HEK293T (cell line): ENCODE measurements around the gene CCDC40.

ENCODE experiments used
- ARNT ChIP-seq: fragments of 450-650 bp; IDR thresholded peaks from 2 replicates; pipeline ENCODE4 v1.6.1; 2017; ENCODE audit warnings: mild to moderate bottlenecking
- FOXA1 ChIP-seq: fragments of 450-650 bp; IDR thresholded peaks from 2 replicates; pipeline ENCODE4 v1.6.1; 2016; ENCODE audit warnings: mild to moderate bottlenecking
- FOXM1 ChIP-seq: fragments of 450-650 bp; IDR thresholded peaks from 2 replicates; pipeline ENCODE4 v1.6.1; 2017; ENCODE audit warnings: mild to moderate bottlenecking, borderline replicate concordance
- HDGF ChIP-seq: fragments of 450-650 bp; IDR thresholded peaks from 2 replicates; pipeline ENCODE4 v1.6.1; 2017; ENCODE audit warnings: antibody characterized with exemption, borderline replicate concordance
- LEF1 ChIP-seq: fragments of 450-650 bp; IDR thresholded peaks from 2 replicates; pipeline ENCODE4 v1.6.1; 2017; ENCODE audit warnings: mild to moderate bottlenecking, borderline replicate concordance
- PKNOX1 ChIP-seq: fragments of 450-650 bp; IDR thresholded peaks from 2 replicates; pipeline ENCODE4 v1.6.1; 2016
- SUZ12 ChIP-seq: fragments of 450-650 bp; IDR thresholded peaks from 2 replicates; pipeline ENCODE4 v1.6.1; 2016; ENCODE audit warnings: mild to moderate bottlenecking
- TARDBP ChIP-seq: fragments of 450-650 bp; IDR thresholded peaks from 2 replicates; pipeline ENCODE4 v1.6.1; 2016
- ZNF384 ChIP-seq: fragments of 450-650 bp; IDR thresholded peaks from 2 replicates; pipeline ENCODE4 v1.6.1; 2016

- no peak for TF ChIP-seq SUZ12
- no peak for TF ChIP-seq HDGF
- no peak for TF ChIP-seq ZNF384
- no peak for TF ChIP-seq FOXM1
- no peak for TF ChIP-seq LEF1
- no peak for TF ChIP-seq FOXA1
- TF ChIP-seq ARNT = no peak
- TF ChIP-seq PKNOX1 = no peak
- TF ChIP-seq TARDBP = no peak
These were observed 32.5 kb upstream of the CCDC40 start for GRCh38 chr17:80003969-80004368.
